Measurements from ENCODE around the gene SEMA5A. TPM values are rescaled to one million over a fixed set of nuclear protein-coding genes. Genes with fewer than 3 reads are reported as not detected.

SEMA5A gene
- polyA plus RNA-seq, 3 donors, result not detected

DNA sequence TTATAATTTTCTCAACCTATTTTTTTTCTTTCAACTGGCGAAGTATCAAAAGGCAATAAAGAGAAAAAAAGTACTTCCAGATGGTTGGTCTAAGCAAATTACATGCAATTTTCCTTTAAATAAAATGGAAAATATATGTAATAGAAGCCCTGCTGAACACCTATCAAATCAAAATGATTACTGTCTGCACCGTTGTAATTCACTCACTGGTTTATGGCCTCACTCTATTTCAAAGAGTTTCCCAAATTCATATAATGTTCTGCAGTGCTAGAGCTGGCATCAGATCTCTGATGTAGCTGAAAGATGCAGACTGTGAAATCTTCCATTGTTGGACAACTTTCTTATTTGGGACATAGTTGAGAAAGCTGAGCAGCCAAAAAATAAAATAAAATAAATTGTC lies 130.3 kb downstream of the SEMA5A start:
- Histone ChIP-seq H3K36me3 (replicated peaks in 1 of 2; ENCODE audit: control insufficient read depth in 1 of 2, insufficient read depth in 2 of 2, low read length in 2 of 2) (no peaks in the 10 kb centered on the region), H3K27ac (ENCODE audit: low read depth in 1 of 2, low read length in 2 of 2) (no peak overlapping the region), H3K9ac (ENCODE audit: insufficient read depth, low read length, poor library complexity, severe bottlenecking) (no peak overlapping the region), H3K27me3 (ENCODE audit: control insufficient read depth in 2 of 2, insufficient read depth in 2 of 2, low read length in 2 of 2) (no peaks in the 10 kb centered on the region), H3K4me2 (replicated peaks; ENCODE audit: extremely low read depth, low read length, poor library complexity, severe bottlenecking) (no peak overlapping the region), H3K4me1 (ENCODE audit: control insufficient read depth in 1 of 2, insufficient read depth in 2 of 2, low read length in 2 of 2) (no peaks in the 10 kb centered on the region), H4K20me1 (ENCODE audit: insufficient read depth, low read length) (no peaks in the 10 kb centered on the region), H3K79me2 (ENCODE audit: insufficient read depth, low read length) (no peaks in the 10 kb centered on the region), H3K9me3 (replicated peaks in 1 of 2; ENCODE audit: control insufficient read depth in 1 of 2, insufficient read depth in 1 of 2, low read length in 2 of 2) (peaks cover 0 to 3% of the 10 kb centered on the region in 2 donors), H2AFZ (ENCODE audit: insufficient read depth, low read depth, low read length, poor library complexity, severe bottlenecking) (no peak overlapping the region), H3K4me3 (replicated peaks in 1 of 3; ENCODE audit: low read depth in 2 of 3, low read length in 3 of 3) (no peak overlapping the region)
- WGBS (ENCODE audit: insufficient coverage), result no CpG with 5 or more reads among the region's 2 CpGs
- peaks cover 2 to 4% (median 3%) of the 10 kb centered on the region in 3 donors for H3K27me3 Mint-ChIP-seq (ENCODE audit: low read depth in 3 of 3)
- no peak for DNase-seq
- intact Hi-C loops (cut with micrococcal nuclease), result no loop called here
- H3K4me1 Mint-ChIP-seq, result no peaks in the 10 kb centered on the region
- no peak overlapping the region for H3K27ac Mint-ChIP-seq
- H3K36me3 Mint-ChIP-seq, result no peaks in the 10 kb centered on the region
- H3K4me3 Mint-ChIP-seq, result no peak overlapping the region
- TF ChIP-seq, protein P1, sequence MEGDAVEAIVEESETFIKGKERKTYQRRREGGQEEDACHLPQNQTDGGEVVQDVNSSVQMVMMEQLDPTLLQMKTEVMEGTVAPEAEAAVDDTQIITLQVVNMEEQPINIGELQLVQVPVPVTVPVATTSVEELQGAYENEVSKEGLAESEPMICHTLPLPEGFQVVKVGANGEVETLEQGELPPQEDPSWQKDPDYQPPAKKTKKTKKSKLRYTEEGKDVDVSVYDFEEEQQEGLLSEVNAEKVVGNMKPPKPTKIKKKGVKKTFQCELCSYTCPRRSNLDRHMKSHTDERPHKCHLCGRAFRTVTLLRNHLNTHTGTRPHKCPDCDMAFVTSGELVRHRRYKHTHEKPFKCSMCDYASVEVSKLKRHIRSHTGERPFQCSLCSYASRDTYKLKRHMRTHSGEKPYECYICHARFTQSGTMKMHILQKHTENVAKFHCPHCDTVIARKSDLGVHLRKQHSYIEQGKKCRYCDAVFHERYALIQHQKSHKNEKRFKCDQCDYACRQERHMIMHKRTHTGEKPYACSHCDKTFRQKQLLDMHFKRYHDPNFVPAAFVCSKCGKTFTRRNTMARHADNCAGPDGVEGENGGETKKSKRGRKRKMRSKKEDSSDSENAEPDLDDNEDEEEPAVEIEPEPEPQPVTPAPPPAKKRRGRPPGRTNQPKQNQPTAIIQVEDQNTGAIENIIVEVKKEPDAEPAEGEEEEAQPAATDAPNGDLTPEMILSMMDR (IDR thresholded peaks at IDR 0.05), result no peak
- peaks cover 0 to 6% (median 5%) of the 10 kb centered on the region in 7 donors for H3K9me3 Mint-ChIP-seq

DNA sequence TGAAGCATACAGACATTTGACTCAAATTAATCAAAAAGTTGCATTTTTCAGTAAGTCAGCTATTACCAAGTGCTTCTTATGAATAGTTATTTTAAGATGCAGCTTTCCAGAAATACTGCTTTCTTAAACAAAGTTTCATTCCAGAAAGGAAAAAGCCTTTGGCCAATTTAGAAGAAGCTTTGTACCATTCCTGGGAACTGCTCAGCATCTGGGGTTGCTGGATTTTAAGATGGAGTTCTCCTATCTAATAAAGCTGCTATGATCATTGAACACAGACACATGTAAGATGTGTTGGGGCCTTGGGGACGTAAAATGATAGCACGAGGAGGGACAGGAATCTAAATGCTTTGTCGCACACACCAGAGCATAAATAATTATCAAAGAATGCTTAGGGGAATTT lies 130.8 kb downstream of the SEMA5A start:
- H4K20me1 ChIP-seq (ENCODE audit: insufficient read depth, low read length), result no peaks in the 10 kb centered on the region

More for the DNA sequence above, 130.8 kb downstream of the SEMA5A start:
- H3K79me2 ChIP-seq (ENCODE audit: insufficient read depth, low read length), result no peaks in the 10 kb centered on the region
- H2AFZ ChIP-seq (ENCODE audit: insufficient read depth, low read depth, low read length, poor library complexity, severe bottlenecking), result no peak overlapping the region
- H3K27me3 Mint-ChIP-seq (ENCODE audit: low read depth in 3 of 3), result peaks cover 2 to 4% (median 3%) of the 10 kb centered on the region in 3 donors
- H3K4me2 ChIP-seq (replicated peaks; ENCODE audit: extremely low read depth, low read length, poor library complexity, severe bottlenecking), result no peak overlapping the region
- no peak overlapping the region for H3K9ac ChIP-seq (ENCODE audit: insufficient read depth, low read length, poor library complexity, severe bottlenecking)
- no peak overlapping the region for H3K4me3 Mint-ChIP-seq
- peaks cover 0 to 3% of the 10 kb centered on the region in 2 donors for H3K9me3 ChIP-seq (replicated peaks in 1 of 2; ENCODE audit: control insufficient read depth in 1 of 2, insufficient read depth in 1 of 2, low read length in 2 of 2)
- H3K36me3 Mint-ChIP-seq, result no peaks in the 10 kb centered on the region
- H3K27ac Mint-ChIP-seq, result no peak overlapping the region
- intact Hi-C loops (cut with micrococcal nuclease), result no loop called here
- TF ChIP-seq, protein P1 (IDR thresholded peaks at IDR 0.05), result no peak
- peaks cover 0 to 6% (median 5%) of the 10 kb centered on the region in 7 donors for H3K9me3 Mint-ChIP-seq
- H3K4me1 ChIP-seq (ENCODE audit: control insufficient read depth in 1 of 2, insufficient read depth in 2 of 2, low read length in 2 of 2), result no peaks in the 10 kb centered on the region
- no peaks in the 10 kb centered on the region for H3K4me1 Mint-ChIP-seq
- no CpG with 5 or more reads among the region's 3 CpGs for WGBS (ENCODE audit: insufficient coverage)
- no peaks in the 10 kb centered on the region for H3K27me3 ChIP-seq (ENCODE audit: control insufficient read depth in 2 of 2, insufficient read depth in 2 of 2, low read length in 2 of 2)
- H3K4me3 ChIP-seq (replicated peaks in 1 of 3; ENCODE audit: low read depth in 2 of 3, low read length in 3 of 3), result no peak overlapping the region
- no peak overlapping the region for H3K27ac ChIP-seq (ENCODE audit: low read depth in 1 of 2, low read length in 2 of 2)
- DNase-seq, result no peak
- H3K36me3 ChIP-seq (replicated peaks in 1 of 2; ENCODE audit: control insufficient read depth in 1 of 2, insufficient read depth in 2 of 2, low read length in 2 of 2), result no peaks in the 10 kb centered on the region
